G401.6 (cell line): ENCODE results near the gene PGR.

Experiments
- FAIRE-seq: peaks from 2 replicates; lab custom pipeline; 2012; peaks lifted over from hg19 to GRCh38; lab: Jason Lieb, UNC

The PGR gene

DNA sequence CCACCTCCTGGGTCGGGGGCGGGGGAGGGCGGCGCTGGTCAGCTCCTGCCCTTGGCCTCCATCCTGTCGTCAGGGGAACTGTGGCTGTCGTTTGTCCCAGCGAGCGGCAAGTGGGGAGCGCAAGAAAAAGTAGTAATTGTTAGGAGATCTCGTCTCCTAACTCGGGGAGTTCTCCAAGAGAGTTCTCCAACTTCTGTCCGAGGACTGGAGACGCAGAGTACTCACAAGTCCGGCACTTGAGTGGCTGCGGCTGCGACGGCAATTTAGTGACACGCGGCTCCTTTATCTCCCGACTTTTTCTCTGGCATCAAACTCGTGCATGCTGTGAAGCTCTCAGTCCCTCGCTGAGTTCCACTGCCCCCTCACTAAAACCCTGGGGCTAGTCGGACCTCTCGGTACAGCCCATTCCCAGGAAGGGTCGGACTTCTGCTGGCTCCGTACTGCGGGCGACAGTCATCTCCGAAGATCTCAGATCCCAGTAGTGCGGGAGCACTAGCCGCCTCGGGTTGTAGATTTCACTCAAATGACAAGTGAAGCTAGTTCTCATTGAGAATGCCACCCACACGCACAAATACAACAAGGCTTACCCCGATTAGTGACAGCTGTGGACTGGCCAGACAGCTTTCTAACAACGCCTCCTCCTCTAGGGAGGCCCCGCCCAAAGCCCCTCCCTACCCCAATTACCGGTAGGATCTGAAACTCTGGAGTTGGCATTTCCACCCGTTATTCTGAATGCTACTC, at the start of gene PGR:
PGR (minus strand) TSS at position 611 of the 741 bp plus-strand sequence. CDS start 743 bp downstream, outside the sequence.
- FAIRE-seq = no peak

DNA sequence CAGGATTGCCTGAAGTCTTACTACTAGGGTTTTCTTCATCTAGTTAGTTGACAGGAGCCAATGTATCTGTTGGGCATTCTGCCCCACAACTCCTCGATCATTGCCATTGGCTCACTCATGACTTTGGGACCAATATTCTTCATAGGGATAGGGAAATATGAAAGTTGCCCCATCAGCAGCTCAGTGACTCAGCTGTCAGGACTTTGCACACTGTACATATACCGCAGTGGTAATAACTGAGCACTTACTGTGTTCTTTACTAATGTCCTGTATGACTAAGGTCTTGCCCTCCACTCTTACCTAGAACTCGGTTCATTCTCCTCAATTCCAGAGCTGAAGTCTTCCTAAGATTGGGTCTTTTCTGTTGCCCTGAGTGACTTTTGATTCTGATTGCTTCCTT, 46.8 kb upstream of the PGR start:
- FAIRE-seq = no peak

DNA sequence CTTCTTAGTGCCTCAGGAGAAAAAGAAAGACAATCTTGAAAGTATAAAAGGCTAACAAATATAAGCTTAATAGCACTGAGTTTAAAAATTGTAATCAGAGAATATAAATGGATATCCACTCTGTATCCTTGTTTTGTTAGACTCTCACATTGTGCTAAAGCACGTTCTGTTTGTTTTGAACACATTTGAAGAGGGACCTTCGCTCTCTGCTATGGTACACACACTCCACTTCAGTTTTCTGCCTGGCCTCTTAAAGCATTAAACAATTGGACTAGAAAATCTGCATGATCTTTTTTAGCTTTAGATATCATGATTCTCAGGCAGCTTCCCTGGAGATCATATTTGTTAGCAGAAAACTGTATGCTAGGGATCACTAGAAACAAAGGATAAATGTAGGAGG, 40.3 kb upstream of the PGR start:
- no peak for FAIRE-seq

DNA sequence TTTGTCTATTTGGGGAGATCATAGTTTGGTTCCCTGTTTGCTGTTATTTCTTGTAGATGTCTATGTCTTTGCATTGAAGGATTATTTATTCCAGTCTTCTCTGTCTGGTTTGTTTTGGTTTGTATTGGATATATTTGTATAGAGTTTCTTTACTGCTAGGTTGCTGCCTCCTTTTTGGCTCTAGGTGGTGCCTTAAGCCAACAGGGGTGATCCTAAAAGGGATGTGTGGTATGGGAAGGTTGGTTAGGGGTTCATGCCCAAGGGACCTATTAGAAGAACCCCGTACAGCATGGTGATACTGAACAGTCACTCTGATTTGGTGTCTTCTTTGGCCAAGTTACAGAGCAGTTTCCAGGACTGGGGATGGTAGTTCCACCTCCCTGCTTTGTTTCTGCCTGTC, 36.4 kb upstream of the PGR start:
- FAIRE-seq = no peak

DNA sequence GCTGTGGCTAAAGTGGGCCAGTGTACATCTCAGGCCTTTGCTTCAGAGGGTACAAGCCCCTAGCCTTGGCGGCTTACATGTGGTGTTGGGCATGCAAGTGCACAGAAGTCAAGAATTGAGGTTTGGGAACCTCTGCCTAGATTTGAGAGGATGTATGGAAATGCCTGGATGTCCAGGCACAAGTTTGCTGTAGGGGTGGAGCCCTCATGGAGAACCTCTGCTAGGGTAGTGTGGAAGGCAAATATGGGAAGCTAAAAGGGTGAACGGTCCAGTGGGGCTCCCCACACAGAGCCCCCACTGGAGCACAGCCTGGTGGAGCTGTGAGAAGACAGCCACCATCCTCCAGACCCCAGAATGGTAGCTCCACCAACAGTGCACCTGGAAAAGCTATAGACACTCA, 28.5 kb upstream of the PGR start:
- no peak for FAIRE-seq

DNA sequence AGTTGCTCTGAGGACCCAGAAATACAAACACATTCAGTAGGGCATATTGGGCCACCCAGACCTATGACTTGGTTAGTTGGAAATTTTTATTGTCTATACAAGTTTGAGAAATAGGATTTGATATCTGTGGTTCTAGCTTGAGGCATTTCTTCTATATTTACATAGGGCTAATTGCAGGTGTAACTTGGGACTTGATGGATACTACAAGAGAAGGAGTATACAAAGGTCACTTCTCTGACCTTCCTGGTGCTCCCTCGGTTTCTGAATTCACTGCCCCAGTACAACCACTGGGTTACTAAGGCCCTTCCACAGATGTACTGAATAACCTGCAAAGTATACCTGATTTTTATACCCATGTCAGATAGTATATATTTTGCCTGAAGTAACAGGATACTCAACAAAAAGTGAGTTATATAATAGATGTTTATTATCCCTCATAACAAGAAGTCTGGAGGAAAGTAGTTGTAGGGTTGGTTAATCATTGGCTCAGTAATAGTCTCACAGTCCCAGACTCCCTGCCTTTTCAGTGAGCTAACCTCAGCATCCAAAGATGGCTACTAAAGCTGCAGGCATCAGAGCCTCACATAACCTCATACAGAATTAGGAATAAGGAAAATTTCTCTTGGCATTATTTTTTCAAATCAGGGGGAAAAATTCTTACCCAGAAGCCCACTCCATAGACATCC, 8.8 kb upstream of the PGR start:
- no peak for FAIRE-seq

DNA sequence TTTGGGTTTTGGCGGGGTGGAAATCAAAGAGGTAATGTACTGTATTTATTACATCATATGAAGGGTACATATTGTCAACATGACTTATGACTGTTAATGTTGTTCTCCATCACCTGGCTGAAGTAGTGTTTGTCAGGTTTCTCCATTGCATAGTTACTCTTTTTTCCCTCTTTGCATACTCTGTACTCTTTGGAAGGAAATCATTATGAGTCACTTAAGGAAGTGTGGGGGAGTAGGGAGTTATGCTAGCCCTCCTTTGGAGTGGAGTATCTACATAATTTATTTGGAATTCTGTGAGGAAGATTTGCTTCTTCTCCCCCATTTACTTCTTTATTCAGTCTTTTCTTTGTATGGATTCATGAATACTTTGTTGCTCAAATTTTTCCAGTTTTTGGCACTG, 3.6 kb upstream of the PGR start:
- FAIRE-seq = no peak

DNA sequence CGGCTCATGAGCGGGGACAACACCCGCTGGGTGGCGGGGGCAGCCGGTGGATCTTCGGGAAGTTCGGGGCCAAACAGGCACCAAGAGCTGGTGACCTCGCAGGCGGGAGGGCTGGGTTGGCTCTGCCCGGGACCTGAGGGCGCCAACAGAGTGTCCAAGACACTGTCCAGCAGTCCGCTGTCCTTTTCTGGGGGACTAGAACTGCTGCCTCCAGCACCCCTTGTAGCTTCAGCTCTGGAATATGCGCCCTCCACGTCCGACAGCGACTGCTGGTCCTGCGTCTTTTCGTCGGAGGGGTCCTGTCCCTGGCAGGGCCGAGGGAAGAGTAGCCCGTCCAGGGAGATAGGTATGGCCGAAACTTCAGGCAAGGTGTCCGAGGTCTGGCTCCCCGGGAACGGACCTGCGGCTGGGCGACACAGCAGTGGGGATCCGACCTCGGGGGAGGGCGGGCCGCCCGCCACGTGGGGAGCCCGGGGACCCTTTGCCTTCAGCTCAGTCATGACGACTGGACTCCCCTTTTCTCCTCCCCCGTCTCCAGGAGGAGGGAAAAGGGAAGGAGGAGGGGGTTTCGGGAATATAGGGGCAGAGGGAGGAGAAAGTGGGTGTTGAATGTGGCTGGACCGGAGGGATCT, 926 bp downstream of the PGR start:
- no peak for FAIRE-seq

DNA sequence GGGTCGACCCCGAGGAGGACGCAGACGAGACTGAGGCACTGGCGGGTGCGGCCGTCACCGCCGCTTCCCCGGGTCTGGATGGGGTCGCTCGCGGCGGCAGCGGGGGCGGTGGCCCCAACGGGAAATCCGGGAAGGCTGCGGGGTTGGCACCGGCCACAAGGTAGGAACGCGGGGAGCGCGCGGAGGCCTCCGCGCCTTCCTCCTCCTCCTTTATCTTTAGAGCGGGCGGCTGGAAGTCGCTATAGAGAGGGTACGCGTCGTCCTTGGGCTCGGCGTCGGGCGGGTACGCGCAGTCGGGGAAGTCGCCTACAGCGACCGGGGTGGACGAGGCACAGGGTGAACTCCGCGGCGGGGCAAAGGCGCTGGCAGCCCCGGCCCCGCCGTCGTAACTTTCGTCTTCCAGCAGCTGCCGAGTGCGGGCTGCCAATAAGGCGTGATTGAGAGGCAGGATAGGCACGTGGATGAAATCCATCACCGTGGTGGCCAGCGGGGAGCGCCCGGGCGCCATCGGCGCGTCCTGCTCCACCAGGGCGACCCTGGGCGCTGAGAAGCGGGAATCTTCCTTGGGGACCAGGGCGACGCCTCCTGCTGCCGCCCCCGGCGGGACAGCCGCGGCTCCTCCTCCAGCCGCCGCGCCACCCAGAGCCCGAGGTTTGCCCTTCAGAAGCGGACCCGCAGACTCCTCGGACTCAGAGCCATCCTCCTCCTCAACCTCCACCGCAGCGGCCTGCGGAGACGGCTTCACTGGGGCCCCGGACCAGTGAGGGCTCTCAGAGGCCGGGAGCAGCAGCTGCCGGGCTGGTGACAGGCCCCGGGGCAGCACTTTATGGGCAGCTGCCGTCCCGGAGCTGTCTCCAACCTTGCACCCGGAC, 1.7 kb downstream of the PGR start:
- FAIRE-seq = no peak

DNA sequence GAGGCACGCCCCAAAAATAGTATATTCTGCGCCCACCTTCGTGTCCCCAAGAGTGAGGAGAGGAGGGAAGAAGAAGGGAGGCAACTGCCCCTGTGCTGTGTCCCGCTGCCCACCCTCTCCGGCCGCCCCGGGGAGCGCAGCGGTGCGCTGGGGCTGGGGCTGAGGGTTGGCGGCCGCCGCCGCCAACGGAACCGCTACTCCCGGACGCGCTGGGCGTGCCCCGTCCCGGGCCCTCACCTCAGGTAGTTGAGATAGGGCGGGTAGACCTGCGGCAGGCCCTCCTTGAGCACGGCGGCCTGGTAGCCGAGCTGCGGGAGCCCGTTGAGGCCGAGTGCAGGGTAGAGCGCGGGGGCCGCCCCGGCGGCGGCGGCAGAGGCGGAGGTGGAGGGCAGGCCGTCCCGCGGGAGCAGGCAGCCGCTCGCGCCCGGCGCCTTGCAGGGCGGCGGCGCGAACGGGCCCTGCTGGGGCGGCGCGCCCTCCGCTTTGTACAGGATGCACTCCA, 2.4 kb downstream of the PGR start:
- FAIRE-seq = no peak

DNA sequence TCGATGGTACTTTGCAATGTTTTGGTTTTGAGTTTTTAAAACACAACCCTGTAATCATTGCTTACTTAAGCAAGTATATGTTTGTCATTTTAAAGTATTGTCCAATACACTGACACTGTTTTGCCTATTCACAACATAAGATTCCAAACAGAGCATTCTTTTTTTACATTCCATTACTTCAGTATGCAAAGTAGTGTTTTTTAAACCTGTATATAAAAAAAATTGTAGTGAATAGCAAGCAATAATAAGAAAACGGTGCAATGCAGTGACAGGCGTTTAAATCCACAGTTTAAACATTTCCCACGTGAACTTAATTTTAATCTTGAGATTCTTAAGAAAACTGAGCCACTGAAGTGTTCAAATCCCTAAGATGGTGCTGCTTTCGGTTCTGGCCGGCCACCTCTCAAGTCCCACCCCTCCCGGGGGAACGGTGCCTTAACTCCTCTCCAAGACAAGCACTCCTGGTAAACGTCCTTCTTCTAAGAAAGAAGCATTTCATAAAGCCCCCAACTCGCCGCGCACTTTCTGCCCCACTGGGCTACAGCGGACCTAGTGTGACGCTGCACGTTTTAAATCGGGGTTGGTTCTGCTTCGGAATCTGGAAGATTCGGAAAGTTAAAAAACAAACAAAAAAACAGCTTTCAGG, 2.9 kb downstream of the PGR start:
- FAIRE-seq = no peak

DNA sequence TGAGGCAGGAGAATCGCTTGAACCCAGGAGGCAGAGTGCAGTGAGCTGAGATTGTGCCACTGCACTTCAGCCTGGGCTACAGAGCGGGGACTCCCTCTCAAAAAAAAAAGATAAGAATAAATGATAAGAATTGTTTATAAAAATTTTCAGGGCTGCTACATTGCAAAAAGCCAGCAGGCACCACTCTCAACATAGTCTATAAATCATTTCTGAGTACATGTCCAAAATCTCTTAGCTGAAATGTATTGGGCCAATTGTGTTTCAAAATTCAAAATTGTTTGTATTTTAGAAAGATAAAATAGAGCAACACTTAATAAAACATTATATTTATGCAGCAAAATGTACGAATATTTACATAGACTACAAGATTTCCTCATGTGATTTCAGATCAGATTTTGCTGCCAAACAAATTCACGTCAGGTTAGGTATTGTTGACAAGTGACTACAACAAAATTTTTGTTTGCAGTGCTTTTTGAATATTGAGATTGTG, 13.9 kb downstream of the PGR start:
- FAIRE-seq = no peak

DNA sequence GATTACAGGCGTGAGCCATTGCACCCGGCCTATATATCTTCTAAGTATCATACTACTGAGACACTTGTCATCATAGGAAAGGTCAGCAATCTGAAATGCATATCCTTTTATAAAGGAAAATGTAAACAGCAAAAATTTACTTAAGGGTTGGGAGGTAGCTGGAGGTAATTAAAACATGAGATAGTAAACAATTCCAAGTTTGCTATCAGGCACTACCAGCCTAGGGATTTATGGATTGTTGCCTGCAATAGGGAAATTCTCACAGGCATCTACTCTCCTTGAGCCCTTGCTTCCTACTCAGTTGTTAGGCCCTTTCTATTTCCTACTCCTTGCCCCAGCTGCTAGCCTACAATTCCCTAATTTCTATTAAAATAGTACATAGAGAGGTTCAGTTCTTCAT, 16.1 kb downstream of the PGR start:
- FAIRE-seq = no peak

DNA sequence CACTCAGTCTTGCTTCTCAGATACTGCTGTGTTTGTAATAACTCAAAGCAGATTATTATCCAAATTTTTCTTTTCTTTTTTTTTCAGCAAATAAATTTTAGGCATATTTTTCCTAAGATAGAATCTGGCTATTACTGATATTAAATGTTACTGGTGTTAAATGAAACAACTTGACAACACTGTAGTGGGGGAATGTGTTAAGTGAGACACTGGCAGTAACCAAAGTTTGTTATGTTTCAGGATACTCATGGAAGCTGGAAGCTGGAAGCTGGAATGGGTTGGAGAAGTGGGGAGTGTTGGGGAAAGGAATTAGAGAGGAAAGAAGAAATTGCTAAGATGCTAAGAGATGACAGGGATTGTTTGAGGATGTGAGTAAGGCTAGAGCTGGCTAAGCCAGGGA, 24.9 kb downstream of the PGR start:
- no peak for FAIRE-seq

DNA sequence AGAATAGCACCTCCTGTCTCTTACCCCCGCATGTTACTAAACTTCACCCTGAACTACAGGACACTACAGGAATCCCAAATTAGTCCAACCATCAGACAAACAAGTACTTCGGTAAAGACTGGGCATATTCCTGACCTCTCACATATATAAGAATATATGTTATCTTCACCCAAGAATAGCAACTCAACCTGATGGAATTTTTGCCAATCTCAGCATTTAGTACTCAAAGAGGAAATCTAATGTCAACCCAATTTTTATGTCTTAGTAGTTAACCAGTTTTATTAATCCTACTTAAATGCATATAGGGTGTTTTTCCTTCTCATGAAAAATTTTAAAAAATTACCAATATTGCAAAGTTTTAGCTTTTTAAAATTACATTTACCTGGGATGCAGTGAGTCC, 26.2 kb downstream of the PGR start:
- FAIRE-seq = no peak

DNA sequence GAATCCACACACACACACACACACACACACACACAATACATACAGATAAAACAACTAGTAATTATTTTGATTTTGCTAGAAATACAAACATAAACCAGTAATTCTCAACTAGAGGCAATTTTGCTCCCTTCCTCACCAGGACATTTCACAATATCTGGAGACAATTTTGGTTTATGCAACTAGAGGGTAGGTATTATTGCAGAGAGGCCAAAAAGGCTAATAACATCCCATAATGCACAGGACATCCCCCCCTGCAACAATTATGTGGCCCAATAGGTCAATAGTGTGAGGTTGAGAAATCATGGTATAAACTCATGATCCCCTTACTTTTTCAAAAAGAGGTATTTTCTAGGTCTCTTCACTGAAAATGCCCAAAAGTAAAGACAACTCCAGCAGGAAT, 29.0 kb downstream of the PGR start:
- no peak for FAIRE-seq

DNA sequence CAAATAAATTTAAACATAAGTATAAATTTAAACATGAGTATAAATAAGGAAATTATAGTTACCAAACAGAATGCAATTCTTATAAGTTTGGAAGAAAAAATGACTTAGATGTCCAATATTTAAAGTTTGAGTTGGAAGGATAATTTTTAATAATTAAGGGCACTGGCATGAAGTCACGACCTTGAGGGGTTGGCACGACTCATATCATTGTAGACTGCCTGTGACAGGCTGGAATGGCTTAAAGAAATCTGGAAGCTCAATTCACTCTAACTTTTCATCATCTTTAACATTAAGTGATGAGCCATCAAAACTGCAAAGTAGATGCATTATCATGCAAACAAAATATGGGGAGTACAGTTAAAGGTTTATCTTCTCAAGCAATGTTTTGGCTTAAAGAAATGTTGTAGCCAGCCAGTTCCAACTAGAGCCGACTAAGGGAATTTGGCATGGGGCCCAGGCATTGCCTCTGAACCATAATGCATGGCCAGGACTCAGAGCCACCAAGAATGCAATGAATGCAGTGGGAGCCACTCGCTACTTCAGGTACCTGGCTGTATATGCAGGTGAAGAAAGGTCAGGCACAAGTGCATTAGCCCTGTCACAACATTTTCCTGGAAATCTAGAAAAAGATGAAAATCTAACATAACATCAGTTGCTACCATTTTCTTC, 33.4 kb downstream of the PGR start:
- no peak for FAIRE-seq

DNA sequence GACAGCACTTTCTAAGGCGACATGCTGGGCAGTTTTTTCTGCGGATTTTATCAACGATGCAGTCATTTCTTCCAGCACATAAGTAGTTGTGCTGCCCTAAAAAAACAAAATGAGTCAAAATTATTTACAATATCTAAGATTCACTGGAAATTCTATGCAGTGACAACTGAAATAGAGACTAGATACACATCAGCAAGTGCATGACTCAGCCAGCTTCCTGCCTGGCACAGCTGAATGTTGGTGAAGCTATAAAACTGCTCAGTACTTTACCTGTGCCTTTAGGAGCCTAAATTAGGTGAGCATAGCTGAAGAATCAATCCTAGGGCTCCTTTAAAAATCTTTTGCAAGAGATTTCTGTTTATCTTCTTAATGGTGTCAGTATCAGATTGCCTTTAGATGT, 37.8 kb downstream of the PGR start:
- FAIRE-seq = no peak

DNA sequence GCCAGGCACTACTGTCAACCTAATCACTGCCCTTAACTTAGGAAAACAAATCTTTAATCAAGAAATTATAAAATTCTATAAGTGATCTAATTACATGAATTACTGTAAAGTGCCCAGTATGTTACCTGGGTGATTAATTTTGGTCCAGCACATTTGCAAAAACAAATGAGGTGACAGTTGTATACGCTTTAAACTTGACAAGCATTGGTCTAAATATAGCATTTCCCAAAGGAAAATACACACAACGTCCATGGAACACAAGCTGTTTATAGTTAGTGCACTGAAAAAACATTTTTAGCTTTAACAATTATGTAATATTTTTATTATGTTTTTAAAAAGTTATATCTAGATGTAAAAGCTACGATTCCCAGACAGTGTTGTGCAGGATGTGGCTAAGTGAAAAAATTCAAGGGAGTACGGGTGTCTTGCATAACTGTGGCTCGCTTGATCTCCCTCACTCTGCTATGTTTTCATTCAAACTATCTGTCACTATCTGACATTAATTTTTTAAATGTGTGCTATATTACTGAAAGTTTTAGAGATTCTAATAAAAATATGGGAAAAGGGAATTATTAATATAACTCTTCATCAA, 38.8 kb downstream of the PGR start:
- no peak for FAIRE-seq

DNA sequence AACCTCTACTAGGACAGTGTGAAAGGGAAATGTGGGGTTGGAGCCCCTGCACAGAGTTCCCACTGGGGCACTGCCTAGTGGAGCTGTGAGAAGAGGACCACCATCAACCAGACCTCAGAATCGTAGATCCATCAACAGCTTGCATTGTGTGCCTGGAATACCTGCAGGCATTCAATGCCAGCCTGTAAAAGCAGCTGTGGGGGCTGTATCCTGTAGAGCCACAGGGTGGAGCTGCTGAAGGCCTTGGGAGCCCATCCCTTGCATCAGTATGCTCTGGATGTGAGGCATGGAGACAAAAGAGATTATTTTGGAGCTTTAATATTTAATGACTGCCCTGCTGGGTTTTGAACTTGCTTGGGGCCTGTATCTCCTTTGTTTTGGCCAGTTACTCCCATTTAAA, 46.3 kb downstream of the PGR start:
- FAIRE-seq = no peak

DNA sequence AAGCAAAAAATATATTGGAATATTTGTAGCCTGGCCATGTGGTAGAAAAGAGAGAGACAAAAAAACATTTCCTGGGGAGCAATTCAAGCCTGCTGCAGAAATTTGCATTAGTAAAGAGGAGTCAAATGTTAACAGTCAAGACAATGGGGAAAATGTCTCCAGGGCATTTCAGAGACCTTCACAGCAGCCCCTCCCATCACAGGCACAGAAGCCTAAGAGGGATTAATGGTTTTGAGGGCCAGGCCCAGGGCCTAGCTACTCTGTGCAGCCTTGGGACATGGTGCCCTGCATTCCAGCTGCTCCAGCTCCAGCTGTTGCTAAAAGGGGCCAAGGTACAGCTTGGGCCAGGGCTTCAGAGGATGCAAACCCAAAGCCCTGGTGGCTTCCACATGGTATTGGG, 46.8 kb downstream of the PGR start:
- FAIRE-seq = no peak
